ENCODE measurements around the gene CAMTA1. TPM values are rescaled to one million over a fixed set of nuclear protein-coding genes. Genes with fewer than 3 reads are reported as not detected.

Gene CAMTA1
- total and polyA plus RNA-seq, 4 donors: 18.0 to 93.5 (median 35.8) TPM

DNA sequence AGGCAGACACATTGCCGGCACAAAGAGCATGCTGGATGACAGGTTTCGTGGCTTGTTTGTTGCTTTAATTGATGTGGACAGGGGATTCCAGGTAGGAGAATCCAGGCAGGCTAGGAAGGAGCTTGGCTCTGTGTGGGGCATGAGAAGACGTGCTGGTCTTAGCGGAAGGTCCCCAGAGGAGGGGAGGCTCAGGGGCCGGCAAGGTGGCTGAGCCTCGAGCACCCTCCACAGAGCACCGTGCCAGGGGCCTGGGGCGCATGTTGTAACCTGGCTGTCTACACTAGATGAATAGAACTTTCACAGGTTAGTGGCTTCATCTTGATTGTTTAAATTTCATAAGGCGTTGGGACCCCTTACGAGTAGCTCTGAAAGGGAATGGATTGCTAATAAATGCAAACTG lies 223.1 kb downstream of the CAMTA1 start:
- DNase-seq (ENCODE audit: low spot score): peak; percentile 8
- no peak overlapping the region for H3K9ac ChIP-seq (ENCODE audit: low read depth in 1 of 2, low read length in 2 of 2)
- H3K4me1 ChIP-seq (ENCODE audit: control insufficient read depth in 4 of 4, insufficient read depth in 4 of 4, low read length in 3 of 4): no peaks in the 10 kb centered on the region
- H3K27ac ChIP-seq (ENCODE audit: low read depth in 1 of 2, low read length in 2 of 2): no peak overlapping the region
- no peaks in the 10 kb centered on the region for H3K27me3 ChIP-seq (ENCODE audit: control insufficient read depth in 4 of 4, insufficient read depth in 4 of 4, low read length in 3 of 4)
- no peak overlapping the region for H3K4me3 ChIP-seq (ENCODE audit: low read depth in 1 of 3, low read length in 3 of 3)
- H3K9me3 ChIP-seq (ENCODE audit: control insufficient read depth in 4 of 4, low read length in 3 of 4): no peaks in the 10 kb centered on the region
- no peaks in the 10 kb centered on the region for H3K36me3 ChIP-seq (ENCODE audit: control insufficient read depth in 4 of 4, insufficient read depth in 3 of 4, low read depth in 1 of 4, low read length in 3 of 4)
- 90% methylated on average over 10 of the region's 10 CpGs for WGBS
- TF ChIP-seq YY1 (IDR thresholded peaks at IDR 0.05): no peak
- TF ChIP-seq RAD21 (IDR thresholded peaks at IDR 0.05): no peak
- TF ChIP-seq, protein P1, sequence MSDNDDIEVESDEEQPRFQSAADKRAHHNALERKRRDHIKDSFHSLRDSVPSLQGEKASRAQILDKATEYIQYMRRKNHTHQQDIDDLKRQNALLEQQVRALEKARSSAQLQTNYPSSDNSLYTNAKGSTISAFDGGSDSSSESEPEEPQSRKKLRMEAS (IDR thresholded peaks at IDR 0.05): no peak
- TF ChIP-seq JUND (IDR thresholded peaks at IDR 0.05): no peak
- TF ChIP-seq HNF4A (conservative IDR thresholded peaks at IDR 0.05): no peak
- no peak for TF ChIP-seq HNF4G (IDR thresholded peaks at IDR 0.05)
- TF ChIP-seq FOXA2 (IDR thresholded peaks at IDR 0.05): no peak
- TF ChIP-seq TAF1 (conservative IDR thresholded peaks at IDR 0.05): no peak
- no peak for TF ChIP-seq SP1 (IDR thresholded peaks at IDR 0.05)

DNA sequence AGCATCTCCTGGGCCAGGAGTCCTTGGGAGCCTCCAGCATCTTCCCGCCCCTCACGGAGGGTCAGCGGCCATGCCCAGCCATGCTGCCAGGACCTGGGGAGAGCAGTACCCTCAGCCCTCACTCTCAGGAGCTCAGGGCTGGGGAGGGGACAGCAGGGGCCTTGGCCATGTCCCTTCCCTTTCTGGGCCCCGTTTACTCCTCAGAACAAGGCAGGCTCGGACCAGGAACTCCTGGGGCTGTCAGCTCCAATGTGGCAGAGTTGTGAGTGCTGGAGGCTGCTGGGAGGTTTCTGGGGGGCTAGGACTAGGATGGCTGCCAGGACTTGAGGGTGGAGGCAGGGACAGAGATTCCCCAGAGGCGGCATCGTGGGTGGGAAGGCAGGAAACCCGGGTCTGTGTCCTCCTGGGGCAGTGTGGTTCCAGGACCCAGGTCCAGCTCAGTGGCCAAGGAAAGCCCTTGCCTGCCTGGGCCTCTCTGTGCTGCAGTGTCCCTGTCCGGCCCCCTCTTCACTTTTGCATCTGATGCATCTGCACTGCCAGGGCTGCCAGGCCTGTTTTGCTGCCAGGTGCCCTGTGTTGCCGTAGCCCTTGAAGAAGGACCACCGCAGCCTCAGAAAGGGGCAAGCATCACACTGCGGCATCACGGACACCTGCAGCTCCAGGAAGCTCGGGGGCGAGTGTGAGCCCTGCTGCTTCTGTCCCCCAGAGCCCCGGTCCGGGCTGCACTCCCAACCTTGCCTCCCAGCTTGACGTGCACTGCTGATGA lies 223.9 kb downstream of the CAMTA1 start:
- WGBS: 81% methylated on average over 18 of the region's 18 CpGs
- no peak overlapping the region for H3K4me3 ChIP-seq (ENCODE audit: low read depth in 1 of 3, low read length in 3 of 3)
- H3K27ac ChIP-seq (ENCODE audit: low read depth in 1 of 2, low read length in 2 of 2): no peak overlapping the region
- TF ChIP-seq, protein P2, sequence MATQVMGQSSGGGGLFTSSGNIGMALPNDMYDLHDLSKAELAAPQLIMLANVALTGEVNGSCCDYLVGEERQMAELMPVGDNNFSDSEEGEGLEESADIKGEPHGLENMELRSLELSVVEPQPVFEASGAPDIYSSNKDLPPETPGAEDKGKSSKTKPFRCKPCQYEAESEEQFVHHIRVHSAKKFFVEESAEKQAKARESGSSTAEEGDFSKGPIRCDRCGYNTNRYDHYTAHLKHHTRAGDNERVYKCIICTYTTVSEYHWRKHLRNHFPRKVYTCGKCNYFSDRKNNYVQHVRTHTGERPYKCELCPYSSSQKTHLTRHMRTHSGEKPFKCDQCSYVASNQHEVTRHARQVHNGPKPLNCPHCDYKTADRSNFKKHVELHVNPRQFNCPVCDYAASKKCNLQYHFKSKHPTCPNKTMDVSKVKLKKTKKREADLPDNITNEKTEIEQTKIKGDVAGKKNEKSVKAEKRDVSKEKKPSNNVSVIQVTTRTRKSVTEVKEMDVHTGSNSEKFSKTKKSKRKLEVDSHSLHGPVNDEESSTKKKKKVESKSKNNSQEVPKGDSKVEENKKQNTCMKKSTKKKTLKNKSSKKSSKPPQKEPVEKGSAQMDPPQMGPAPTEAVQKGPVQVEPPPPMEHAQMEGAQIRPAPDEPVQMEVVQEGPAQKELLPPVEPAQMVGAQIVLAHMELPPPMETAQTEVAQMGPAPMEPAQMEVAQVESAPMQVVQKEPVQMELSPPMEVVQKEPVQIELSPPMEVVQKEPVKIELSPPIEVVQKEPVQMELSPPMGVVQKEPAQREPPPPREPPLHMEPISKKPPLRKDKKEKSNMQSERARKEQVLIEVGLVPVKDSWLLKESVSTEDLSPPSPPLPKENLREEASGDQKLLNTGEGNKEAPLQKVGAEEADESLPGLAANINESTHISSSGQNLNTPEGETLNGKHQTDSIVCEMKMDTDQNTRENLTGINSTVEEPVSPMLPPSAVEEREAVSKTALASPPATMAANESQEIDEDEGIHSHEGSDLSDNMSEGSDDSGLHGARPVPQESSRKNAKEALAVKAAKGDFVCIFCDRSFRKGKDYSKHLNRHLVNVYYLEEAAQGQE (IDR thresholded peaks at IDR 0.05): no peak
- TF ChIP-seq, protein P1 (IDR thresholded peaks at IDR 0.05): no peak
- TF ChIP-seq HNF4A (conservative IDR thresholded peaks at IDR 0.05) (no peak), GABPA (IDR thresholded peaks at IDR 0.05 in 1 of 2, conservative IDR thresholded peaks at IDR 0.05 in 1 of 2) (no peak), NR2F2 (IDR thresholded peaks at IDR 0.05) (no peak), FOXA2 (IDR thresholded peaks at IDR 0.05) (no peak), HNF4G (IDR thresholded peaks at IDR 0.05) (no peak), RXRA (IDR thresholded peaks at IDR 0.05) (no peak), EGR1 (IDR thresholded peaks at IDR 0.05; ENCODE audit: low read depth in 2 of 2) (no peak), JUND (IDR thresholded peaks at IDR 0.05) (no peak), YY1 (IDR thresholded peaks at IDR 0.05) (no peak), RAD21 (IDR thresholded peaks at IDR 0.05) (no peak), SP1 (IDR thresholded peaks at IDR 0.05) (no peak)
- TF ChIP-seq, protein P3, sequence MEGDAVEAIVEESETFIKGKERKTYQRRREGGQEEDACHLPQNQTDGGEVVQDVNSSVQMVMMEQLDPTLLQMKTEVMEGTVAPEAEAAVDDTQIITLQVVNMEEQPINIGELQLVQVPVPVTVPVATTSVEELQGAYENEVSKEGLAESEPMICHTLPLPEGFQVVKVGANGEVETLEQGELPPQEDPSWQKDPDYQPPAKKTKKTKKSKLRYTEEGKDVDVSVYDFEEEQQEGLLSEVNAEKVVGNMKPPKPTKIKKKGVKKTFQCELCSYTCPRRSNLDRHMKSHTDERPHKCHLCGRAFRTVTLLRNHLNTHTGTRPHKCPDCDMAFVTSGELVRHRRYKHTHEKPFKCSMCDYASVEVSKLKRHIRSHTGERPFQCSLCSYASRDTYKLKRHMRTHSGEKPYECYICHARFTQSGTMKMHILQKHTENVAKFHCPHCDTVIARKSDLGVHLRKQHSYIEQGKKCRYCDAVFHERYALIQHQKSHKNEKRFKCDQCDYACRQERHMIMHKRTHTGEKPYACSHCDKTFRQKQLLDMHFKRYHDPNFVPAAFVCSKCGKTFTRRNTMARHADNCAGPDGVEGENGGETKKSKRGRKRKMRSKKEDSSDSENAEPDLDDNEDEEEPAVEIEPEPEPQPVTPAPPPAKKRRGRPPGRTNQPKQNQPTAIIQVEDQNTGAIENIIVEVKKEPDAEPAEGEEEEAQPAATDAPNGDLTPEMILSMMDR (IDR thresholded peaks at IDR 0.05; ENCODE audit: low read depth, low read length, missing input control): no peak
- TF ChIP-seq, protein P4, sequence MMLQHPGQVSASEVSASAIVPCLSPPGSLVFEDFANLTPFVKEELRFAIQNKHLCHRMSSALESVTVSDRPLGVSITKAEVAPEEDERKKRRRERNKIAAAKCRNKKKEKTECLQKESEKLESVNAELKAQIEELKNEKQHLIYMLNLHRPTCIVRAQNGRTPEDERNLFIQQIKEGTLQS (IDR thresholded peaks at IDR 0.05): no peak
- TF ChIP-seq, protein P5, sequence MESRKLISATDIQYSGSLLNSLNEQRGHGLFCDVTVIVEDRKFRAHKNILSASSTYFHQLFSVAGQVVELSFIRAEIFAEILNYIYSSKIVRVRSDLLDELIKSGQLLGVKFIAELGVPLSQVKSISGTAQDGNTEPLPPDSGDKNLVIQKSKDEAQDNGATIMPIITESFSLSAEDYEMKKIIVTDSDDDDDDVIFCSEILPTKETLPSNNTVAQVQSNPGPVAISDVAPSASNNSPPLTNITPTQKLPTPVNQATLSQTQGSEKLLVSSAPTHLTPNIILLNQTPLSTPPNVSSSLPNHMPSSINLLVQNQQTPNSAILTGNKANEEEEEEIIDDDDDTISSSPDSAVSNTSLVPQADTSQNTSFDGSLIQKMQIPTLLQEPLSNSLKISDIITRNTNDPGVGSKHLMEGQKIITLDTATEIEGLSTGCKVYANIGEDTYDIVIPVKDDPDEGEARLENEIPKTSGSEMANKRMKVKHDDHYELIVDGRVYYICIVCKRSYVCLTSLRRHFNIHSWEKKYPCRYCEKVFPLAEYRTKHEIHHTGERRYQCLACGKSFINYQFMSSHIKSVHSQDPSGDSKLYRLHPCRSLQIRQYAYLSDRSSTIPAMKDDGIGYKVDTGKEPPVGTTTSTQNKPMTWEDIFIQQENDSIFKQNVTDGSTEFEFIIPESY (IDR thresholded peaks at IDR 0.05): no peak
- H3K27me3 ChIP-seq (ENCODE audit: control insufficient read depth in 4 of 4, insufficient read depth in 4 of 4, low read length in 3 of 4): no peaks in the 10 kb centered on the region
- DNase-seq (ENCODE audit: low spot score): peak; percentile 27
- H3K9ac ChIP-seq (ENCODE audit: low read depth in 1 of 2, low read length in 2 of 2): no peak overlapping the region
- no peaks in the 10 kb centered on the region for H3K36me3 ChIP-seq (ENCODE audit: control insufficient read depth in 4 of 4, insufficient read depth in 3 of 4, low read depth in 1 of 4, low read length in 3 of 4)
- H3K9me3 ChIP-seq (ENCODE audit: control insufficient read depth in 4 of 4, low read length in 3 of 4): no peaks in the 10 kb centered on the region
- no peaks in the 10 kb centered on the region for H3K4me1 ChIP-seq (ENCODE audit: control insufficient read depth in 4 of 4, insufficient read depth in 4 of 4, low read length in 3 of 4)

Data from liver (tissue), 9 donors.